SK-N-SH (cell line): ENCODE data around the gene SCN3A. TPM values are rescaled to one million over a fixed set of nuclear protein-coding genes. Genes with fewer than 3 reads are reported as not detected.

Source experiments
- CTCF ChIA-PET: fragments of 300-600, 350-600 bp; formaldehyde crosslinking; extraction: SDS; loops from one replicate; lab custom pipeline; 2021; lab: Yijun Ruan, JAX
- POLR2A ChIA-PET: fragments of 350-600 bp; sonication (Branson Sonifier 250); formaldehyde crosslinking; extraction: SDS; loops from one replicate; lab custom pipeline; 2020; ENCODE audit warnings: antibody characterized with exemption, inconsistent platforms; lab: Yijun Ruan, JAX
- DNase-seq: peaks from one replicate; pipeline ENCODE4 v3.0.0; 2012
- H2AFZ ChIP-seq: fragments of 200-600 bp; sonication (generic); 2 replicates; pipeline ENCODE4 v1.8.1; 2016; ENCODE audit warnings: antibody characterized with exemption, mild to moderate bottlenecking, low read depth
- H3F3A ChIP-seq: fragments of 200-600 bp; sonication (generic); replicated peaks from 2 replicates; pipeline ENCODE3; 2016; ENCODE audit warnings: antibody characterized with exemption, mild to moderate bottlenecking; ENCODE audit not compliant: insufficient read depth
- H3K27ac ChIP-seq, 2 experiments: fragments of 200-500 bp in 1 of 2; fragments of 200-600 bp in 1 of 2; sonication (Bioruptor generic) in 1 of 2; sonication (generic), shearing (Covaris generic) in 1 of 2; 2 replicates each; pipeline versions ENCODE4 v1.5.1 to v1.6.1; 2014 to 2016; ENCODE audit warnings: low read depth in 2 of 2, inconsistent platforms in 1 of 2, low read length in 1 of 2, mild to moderate bottlenecking in 1 of 2, mixed read lengths in 1 of 2
- H3K27me3 ChIP-seq: fragments of 200-600 bp; sonication (generic), shearing (Covaris generic); 2 replicates; pipeline ENCODE4 v1.6.1; 2016; ENCODE audit warnings: mixed run types; ENCODE audit not compliant: insufficient read depth
- H3K36me3 ChIP-seq, 2 experiments: fragments of 200-500 bp in 1 of 2; fragments of 200-600 bp in 1 of 2; sonication (Bioruptor generic) in 1 of 2; sonication (generic) in 1 of 2; replicated peaks in 1 of 2; 2 replicates each; pipeline versions ENCODE3 to v1.5.1; 2014 to 2016; ENCODE audit warnings: low read length in 1 of 2, mild to moderate bottlenecking in 1 of 2; ENCODE audit not compliant: insufficient read depth in 2 of 2, control insufficient read depth in 1 of 2
- H3K4me1 ChIP-seq, 2 experiments: fragments of 200-500 bp in 1 of 2; fragments of 200-600 bp in 1 of 2; sonication (Bioruptor generic) in 1 of 2; sonication (generic), shearing (Covaris generic) in 1 of 2; 2 replicates each; pipeline versions ENCODE4 v1.5.1 to v1.6.1; 2014 to 2016; ENCODE audit warnings: low read depth in 1 of 2, low read length in 1 of 2, mixed run types in 1 of 2; ENCODE audit not compliant: insufficient read depth in 2 of 2, control insufficient read depth in 1 of 2
- H3K4me2 ChIP-seq: fragments of 200-600 bp; sonication (generic), shearing (Covaris generic); 2 replicates; pipeline ENCODE4 v1.6.1; 2017; ENCODE audit warnings: mixed run types
- H3K4me3 ChIP-seq, 2 experiments: fragments of 200-500 bp in 1 of 2; fragments of 200-600 bp in 1 of 2; sonication (Bioruptor generic) in 1 of 2; sonication (generic), shearing (Covaris generic) in 1 of 2; 2 replicates each; pipeline versions ENCODE4 v1.5.1 to v1.8.1; 2014 to 2016; ENCODE audit warnings: low read depth in 2 of 2, inconsistent platforms in 1 of 2, low read length in 1 of 2, mild to moderate bottlenecking in 1 of 2, mixed read lengths in 1 of 2, moderate library complexity in 1 of 2
- H3K79me2 ChIP-seq: fragments of 200-600 bp; sonication (generic); 2 replicates; pipeline ENCODE4 v1.8.1; 2017; ENCODE audit warnings: mild to moderate bottlenecking; ENCODE audit not compliant: insufficient read depth
- H3K9ac ChIP-seq: fragments of 200-600 bp; sonication (generic); 2 replicates; pipeline ENCODE4 v1.6.1; 2017; ENCODE audit warnings: mixed run types
- H3K9me2 ChIP-seq: fragments of 200-600 bp; sonication (generic); 2 replicates; pipeline ENCODE4 v1.6.1; 2017; ENCODE audit warnings: mixed run types
- H3K9me3 ChIP-seq: fragments of 200-600 bp; sonication (generic); 2 replicates; pipeline ENCODE4 v1.6.1; 2017; ENCODE audit warnings: mixed run types, mild to moderate bottlenecking, moderate library complexity
- H4K20me1 ChIP-seq: fragments of 200-600 bp; sonication (generic); 2 replicates; pipeline ENCODE4 v1.6.1; 2017; ENCODE audit warnings: mild to moderate bottlenecking, mixed run types; ENCODE audit not compliant: insufficient read depth
- CTCF ChIP-seq: fragments of 200-600 bp; sonication (generic); IDR thresholded peaks from 2 replicates; pipeline ENCODE4 v1.6.1; 2017; ENCODE audit warnings: antibody characterized with exemption, mild to moderate bottlenecking, moderate library complexity
- ELF1 ChIP-seq: IDR thresholded peaks from 2 replicates; pipeline ENCODE4 v1.4.0; 2012
- EP300 ChIP-seq, 2 experiments: IDR thresholded peaks; 2 replicates each; pipeline versions ENCODE4 v1.4.0 to v1.6.1; 2012; ENCODE audit warnings: borderline replicate concordance in 1 of 2, low read depth in 1 of 2, low read length in 1 of 2
- EZH2phosphoT487 ChIP-seq: fragments of 200-600 bp; sonication (generic); IDR thresholded peaks from 2 replicates; pipeline ENCODE4 v1.6.1; 2017; ENCODE audit warnings: low read depth, mixed run types, mild to moderate bottlenecking, antibody characterized with exemption, moderate library complexity, borderline replicate concordance
- FOXJ3 ChIP-seq: sonication (generic); formaldehyde crosslinking; IDR thresholded peaks from 2 replicates; pipeline ENCODE4 v1.5.1; 2020; ENCODE audit warnings: mild to moderate bottlenecking, missing genetic modification reagents
- FOXM1 ChIP-seq: IDR thresholded peaks from 2 replicates; pipeline ENCODE4 v1.4.0; 2012; ENCODE audit warnings: low read depth, mild to moderate bottlenecking
- GABPA ChIP-seq: IDR thresholded peaks from 2 replicates; pipeline ENCODE4 v1.4.0; 2012; ENCODE audit warnings: low read depth, mild to moderate bottlenecking
- JUND ChIP-seq: IDR thresholded peaks from 2 replicates; pipeline ENCODE4 v1.4.0; 2012
- MEF2A ChIP-seq: IDR thresholded peaks from 2 replicates; pipeline ENCODE4 v1.4.0; 2012; ENCODE audit warnings: low read depth, borderline replicate concordance
- POLR2AphosphoS5 ChIP-seq: IDR thresholded peaks from 2 replicates; pipeline ENCODE4 v1.6.1; 2012; ENCODE audit warnings: low read depth, low read length
- RAD21 ChIP-seq: IDR thresholded peaks from 2 replicates; pipeline ENCODE4 v1.6.1; 2012; ENCODE audit warnings: mild to moderate bottlenecking, low read length
- RCOR1 ChIP-seq: fragments of 150-350 bp; IDR thresholded peaks from 2 replicates; pipeline ENCODE4 v1.6.1; 2017; ENCODE audit warnings: antibody characterized with exemption, low read length
- RXRA ChIP-seq: IDR thresholded peaks from 2 replicates; pipeline ENCODE4 v1.4.0; 2012; ENCODE audit warnings: low read depth, mild to moderate bottlenecking, borderline replicate concordance
- SIN3A ChIP-seq: IDR thresholded peaks from 2 replicates; pipeline ENCODE4 v1.6.1; 2012; ENCODE audit warnings: low read depth, mild to moderate bottlenecking, low read length, moderate library complexity, borderline replicate concordance
- TAF1 ChIP-seq: IDR thresholded peaks from 2 replicates; pipeline ENCODE4 v1.6.1; 2012; ENCODE audit warnings: low read depth, mild to moderate bottlenecking, low read length, moderate library complexity, borderline replicate concordance
- TCF12 ChIP-seq: IDR thresholded peaks from 2 replicates; pipeline ENCODE4 v1.4.0; 2012
- USF2 ChIP-seq: fragments of 150-350 bp; IDR thresholded peaks from 2 replicates; pipeline ENCODE4 v1.6.1; 2017; ENCODE audit warnings: antibody characterized with exemption, low read length, low read depth, borderline replicate concordance
- WGBS: methylation state at CpG from one replicate; pipeline ENCODE4 v1.1.6; 2017; ENCODE audit warnings: low lambda C conversion rate; 5-methylcytosine and 5-hydroxymethylcytosine counted together
- polyA plus RNA-seq, 3 experiments: library from polyadenylated mRNA; depleted of rRNA; stranded (reverse); fragments of >200 nt; gene quantifications; 2 replicates each; pipeline ENCODE4 v1.2.3, GENCODE V29; 2012
- TF ChIP-seq, protein P1 (sequence below): IDR thresholded peaks from 2 replicates; pipeline ENCODE4 v1.6.1; 2012; ENCODE audit warnings: mild to moderate bottlenecking, low read depth, low read length, moderate library complexity

The SCN3A gene
- polyA plus RNA-seq, 1 of the 3 experiments (the other 2 are of a cell fraction), result 0.33 TPM

GRCh38 chr2:165141601-165142354 is 62.1 kb downstream of the SCN3A start (continued):
- TF ChIP-seq, protein P1, sequence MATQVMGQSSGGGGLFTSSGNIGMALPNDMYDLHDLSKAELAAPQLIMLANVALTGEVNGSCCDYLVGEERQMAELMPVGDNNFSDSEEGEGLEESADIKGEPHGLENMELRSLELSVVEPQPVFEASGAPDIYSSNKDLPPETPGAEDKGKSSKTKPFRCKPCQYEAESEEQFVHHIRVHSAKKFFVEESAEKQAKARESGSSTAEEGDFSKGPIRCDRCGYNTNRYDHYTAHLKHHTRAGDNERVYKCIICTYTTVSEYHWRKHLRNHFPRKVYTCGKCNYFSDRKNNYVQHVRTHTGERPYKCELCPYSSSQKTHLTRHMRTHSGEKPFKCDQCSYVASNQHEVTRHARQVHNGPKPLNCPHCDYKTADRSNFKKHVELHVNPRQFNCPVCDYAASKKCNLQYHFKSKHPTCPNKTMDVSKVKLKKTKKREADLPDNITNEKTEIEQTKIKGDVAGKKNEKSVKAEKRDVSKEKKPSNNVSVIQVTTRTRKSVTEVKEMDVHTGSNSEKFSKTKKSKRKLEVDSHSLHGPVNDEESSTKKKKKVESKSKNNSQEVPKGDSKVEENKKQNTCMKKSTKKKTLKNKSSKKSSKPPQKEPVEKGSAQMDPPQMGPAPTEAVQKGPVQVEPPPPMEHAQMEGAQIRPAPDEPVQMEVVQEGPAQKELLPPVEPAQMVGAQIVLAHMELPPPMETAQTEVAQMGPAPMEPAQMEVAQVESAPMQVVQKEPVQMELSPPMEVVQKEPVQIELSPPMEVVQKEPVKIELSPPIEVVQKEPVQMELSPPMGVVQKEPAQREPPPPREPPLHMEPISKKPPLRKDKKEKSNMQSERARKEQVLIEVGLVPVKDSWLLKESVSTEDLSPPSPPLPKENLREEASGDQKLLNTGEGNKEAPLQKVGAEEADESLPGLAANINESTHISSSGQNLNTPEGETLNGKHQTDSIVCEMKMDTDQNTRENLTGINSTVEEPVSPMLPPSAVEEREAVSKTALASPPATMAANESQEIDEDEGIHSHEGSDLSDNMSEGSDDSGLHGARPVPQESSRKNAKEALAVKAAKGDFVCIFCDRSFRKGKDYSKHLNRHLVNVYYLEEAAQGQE, result no peak
- TF ChIP-seq EP300 (IDR thresholded peaks at IDR 0.05; ENCODE audit: borderline replicate concordance in 1 of 2, low read depth in 1 of 2, low read length in 1 of 2), result no peak

DNA sequence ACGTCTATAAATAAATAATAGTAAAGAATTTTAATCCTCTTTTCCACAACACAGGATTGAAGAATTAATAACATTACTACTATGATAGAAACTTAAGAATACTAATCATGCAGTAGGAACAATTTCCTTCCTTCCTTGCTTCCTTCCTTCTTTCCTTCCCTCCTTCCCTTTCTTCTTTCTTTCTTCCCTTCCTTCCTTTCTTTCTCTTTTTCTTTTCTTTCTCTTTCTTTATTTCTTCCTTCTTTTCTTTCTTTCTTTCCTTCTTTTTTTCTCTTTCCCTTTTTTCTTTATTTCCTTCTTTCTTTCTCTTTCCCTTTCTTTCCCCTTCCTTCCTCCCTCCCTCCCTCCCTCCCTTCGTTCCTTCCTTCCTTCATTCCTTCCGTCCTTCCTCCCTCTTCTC is 77.6 kb downstream of the SCN3A start:
- ChIA-PET POLR2A (no interaction called here), CTCF (interaction anchor here (1.2 kb wide), 1 partner anchor 15 kb away, joined by 4 read pairs; no protein-coding TSS in a partner anchor)
- Histone ChIP-seq H3K36me3 (no peaks in the 10 kb centered on the region), H3K79me2 (no peaks in the 10 kb centered on the region), H3K27me3 (no peaks in the 10 kb centered on the region), H2AFZ (no peak overlapping the region), H3K4me3 (no peak overlapping the region), H3K27ac (no peak overlapping the region), H4K20me1 (no peaks in the 10 kb centered on the region), H3K4me2 (no peak overlapping the region), H3K4me1 (no peaks in the 10 kb centered on the region; a peak in 1 of 4 replicates), H3K9me2 (no peaks in the 10 kb centered on the region), H3F3A (no peaks in the 10 kb centered on the region), H3K9me3 (no peaks in the 10 kb centered on the region), H3K9ac (no peak overlapping the region)
- DNase-seq, result no peak
- TF ChIP-seq CTCF, result no peak
- TF ChIP-seq SIN3A, result no peak
- TF ChIP-seq USF2, result no peak
- TF ChIP-seq RCOR1, result no peak
- no peak for TF ChIP-seq TCF12
- no peak for TF ChIP-seq POLR2AphosphoS5
- no peak for TF ChIP-seq JUND
- TF ChIP-seq RXRA, result no peak
- no peak for TF ChIP-seq FOXM1
- TF ChIP-seq ELF1, result no peak
- TF ChIP-seq RAD21, result no peak
- TF ChIP-seq FOXJ3, result no peak
- no peak for TF ChIP-seq MEF2A
- TF ChIP-seq, protein P1, result no peak
- TF ChIP-seq TAF1, result no peak
- no peak for TF ChIP-seq EZH2phosphoT487
- no peak for TF ChIP-seq GABPA
- WGBS, result 74% methylated on average over 3 of the region's 3 CpGs
